Stimulated activated CD8-positive, alpha-beta memory T cell treated with anti-CD3 and anti-CD28 coated beads, Interleukin-12 subunit alpha, Interleukin-12 subunit beta, amount 100 ng/mL, for 24 hours (primary cell): ENCODE data around the gene TBC1D25.

Source experiments
- DNase-seq: peaks from one replicate; pipeline ENCODE4 v3.0.0-alpha.2; 2020; ENCODE audit errors: extremely low read depth

Gene TBC1D25

GRCh38 chrX:48601741-48602394, 62.4 kb downstream of the TBC1D25 start:
- DNase-seq, result no peak

- DNase-seq, result no peak
Observed at GRCh38 chrX:48604701-48605100, 65.2 kb downstream of the TBC1D25 start.

GRCh38 chrX:48606091-48606490, 66.6 kb downstream of the TBC1D25 start:
- DNase-seq, result no peak

- DNase-seq, result no peak
Observed at GRCh38 chrX:48611703-48612102, 72.2 kb downstream of the TBC1D25 start.
